ENCODE data around the gene SERINC5. TPM values are rescaled to one million over a fixed set of nuclear protein-coding genes. Genes with fewer than 3 reads are reported as not detected.

The SERINC5 gene
- polyA plus RNA-seq, 1 of the 3 experiments (the other 2 are of a cell fraction): 4.5 TPM

GRCh38 chr5:80067016-80067415 lies 188.8 kb downstream of the SERINC5 start:
- H4K20me1 ChIP-seq (ENCODE audit: insufficient read depth): no peaks in the 10 kb centered on the region
- H3F3A ChIP-seq (replicated peaks; ENCODE audit: insufficient read depth): no peaks in the 10 kb centered on the region
- no peaks in the 10 kb centered on the region for H3K27me3 ChIP-seq (ENCODE audit: insufficient read depth)
- no peaks in the 10 kb centered on the region for H3K9me3 ChIP-seq
- ChIA-PET CTCF (interaction anchor here (1.8 kb wide), 1 partner anchor 16 kb away, joined by 7 read pairs; no protein-coding TSS in a partner anchor), POLR2A (no interaction called here)
- no peaks in the 10 kb centered on the region; a peak in 1 of 4 replicates for H3K4me1 ChIP-seq (ENCODE audit: control insufficient read depth in 1 of 2, insufficient read depth in 2 of 2, low read depth in 1 of 2, low read length in 1 of 2)
- 64% methylated on average over 2 of the region's 2 CpGs for WGBS (ENCODE audit: low lambda C conversion rate)
- no peak overlapping the region for H3K4me2 ChIP-seq
- H3K36me3 ChIP-seq (replicated peaks in 1 of 2; ENCODE audit: control insufficient read depth in 1 of 2, insufficient read depth in 2 of 2, low read length in 1 of 2): no peaks in the 10 kb centered on the region
- H3K9ac ChIP-seq: no peak overlapping the region
- no peak overlapping the region for H2AFZ ChIP-seq (ENCODE audit: low read depth)
- no peaks in the 10 kb centered on the region for H3K9me2 ChIP-seq
- H3K4me3 ChIP-seq (ENCODE audit: low read depth in 2 of 2, low read length in 1 of 2): no peak overlapping the region
- H3K27ac ChIP-seq (ENCODE audit: low read depth in 2 of 2, low read length in 1 of 2): no peak overlapping the region
- DNase-seq: no peak
- no peaks in the 10 kb centered on the region for H3K79me2 ChIP-seq (ENCODE audit: insufficient read depth)
- TF ChIP-seq, protein P1, sequence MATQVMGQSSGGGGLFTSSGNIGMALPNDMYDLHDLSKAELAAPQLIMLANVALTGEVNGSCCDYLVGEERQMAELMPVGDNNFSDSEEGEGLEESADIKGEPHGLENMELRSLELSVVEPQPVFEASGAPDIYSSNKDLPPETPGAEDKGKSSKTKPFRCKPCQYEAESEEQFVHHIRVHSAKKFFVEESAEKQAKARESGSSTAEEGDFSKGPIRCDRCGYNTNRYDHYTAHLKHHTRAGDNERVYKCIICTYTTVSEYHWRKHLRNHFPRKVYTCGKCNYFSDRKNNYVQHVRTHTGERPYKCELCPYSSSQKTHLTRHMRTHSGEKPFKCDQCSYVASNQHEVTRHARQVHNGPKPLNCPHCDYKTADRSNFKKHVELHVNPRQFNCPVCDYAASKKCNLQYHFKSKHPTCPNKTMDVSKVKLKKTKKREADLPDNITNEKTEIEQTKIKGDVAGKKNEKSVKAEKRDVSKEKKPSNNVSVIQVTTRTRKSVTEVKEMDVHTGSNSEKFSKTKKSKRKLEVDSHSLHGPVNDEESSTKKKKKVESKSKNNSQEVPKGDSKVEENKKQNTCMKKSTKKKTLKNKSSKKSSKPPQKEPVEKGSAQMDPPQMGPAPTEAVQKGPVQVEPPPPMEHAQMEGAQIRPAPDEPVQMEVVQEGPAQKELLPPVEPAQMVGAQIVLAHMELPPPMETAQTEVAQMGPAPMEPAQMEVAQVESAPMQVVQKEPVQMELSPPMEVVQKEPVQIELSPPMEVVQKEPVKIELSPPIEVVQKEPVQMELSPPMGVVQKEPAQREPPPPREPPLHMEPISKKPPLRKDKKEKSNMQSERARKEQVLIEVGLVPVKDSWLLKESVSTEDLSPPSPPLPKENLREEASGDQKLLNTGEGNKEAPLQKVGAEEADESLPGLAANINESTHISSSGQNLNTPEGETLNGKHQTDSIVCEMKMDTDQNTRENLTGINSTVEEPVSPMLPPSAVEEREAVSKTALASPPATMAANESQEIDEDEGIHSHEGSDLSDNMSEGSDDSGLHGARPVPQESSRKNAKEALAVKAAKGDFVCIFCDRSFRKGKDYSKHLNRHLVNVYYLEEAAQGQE (IDR thresholded peaks at IDR 0.05; ENCODE audit: low read depth, low read length): no peak
- TF ChIP-seq SMC3 (IDR thresholded peaks at IDR 0.05; ENCODE audit: low read depth, low read length) (no peak), USF1 (IDR thresholded peaks at IDR 0.05; ENCODE audit: borderline replicate concordance, low read depth) (no peak), ELF1 (IDR thresholded peaks at IDR 0.05) (no peak), SIN3A (IDR thresholded peaks at IDR 0.05; ENCODE audit: borderline replicate concordance, low read depth, low read length) (no peak), RXRA (IDR thresholded peaks at IDR 0.05; ENCODE audit: borderline replicate concordance, low read depth) (no peak), EP300 (IDR thresholded peaks at IDR 0.05; ENCODE audit: borderline replicate concordance in 1 of 2, low read depth in 1 of 2, low read length in 1 of 2) (no peak), EZH2phosphoT487 (IDR thresholded peaks at IDR 0.05; ENCODE audit: borderline replicate concordance, low read depth) (no peak), FOXJ3 (CRISPR knock-in tag; IDR thresholded peaks at IDR 0.05) (no peak), GABPA (IDR thresholded peaks at IDR 0.05; ENCODE audit: low read depth) (no peak), ZBTB33 (IDR thresholded peaks at IDR 0.05; ENCODE audit: borderline replicate concordance, low read depth) (no peak), RFX5 (IDR thresholded peaks at IDR 0.05; ENCODE audit: low read length) (no peak), PBX3 (IDR thresholded peaks at IDR 0.05) (no peak), CHD2 (IDR thresholded peaks at IDR 0.05; ENCODE audit: low read length, partially characterized antibody) (no peak), TEAD4 (IDR thresholded peaks at IDR 0.05; ENCODE audit: borderline replicate concordance, insufficient read depth) (no peak), GATA2 (CRISPR knock-in tag; IDR thresholded peaks at IDR 0.05) (no peak)
- TF ChIP-seq, protein P2, sequence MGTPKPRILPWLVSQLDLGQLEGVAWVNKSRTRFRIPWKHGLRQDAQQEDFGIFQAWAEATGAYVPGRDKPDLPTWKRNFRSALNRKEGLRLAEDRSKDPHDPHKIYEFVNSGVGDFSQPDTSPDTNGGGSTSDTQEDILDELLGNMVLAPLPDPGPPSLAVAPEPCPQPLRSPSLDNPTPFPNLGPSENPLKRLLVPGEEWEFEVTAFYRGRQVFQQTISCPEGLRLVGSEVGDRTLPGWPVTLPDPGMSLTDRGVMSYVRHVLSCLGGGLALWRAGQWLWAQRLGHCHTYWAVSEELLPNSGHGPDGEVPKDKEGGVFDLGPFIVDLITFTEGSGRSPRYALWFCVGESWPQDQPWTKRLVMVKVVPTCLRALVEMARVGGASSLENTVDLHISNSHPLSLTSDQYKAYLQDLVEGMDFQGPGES (IDR thresholded peaks at IDR 0.05; ENCODE audit: low read depth, low read length): no peak
- TF ChIP-seq, protein P3, sequence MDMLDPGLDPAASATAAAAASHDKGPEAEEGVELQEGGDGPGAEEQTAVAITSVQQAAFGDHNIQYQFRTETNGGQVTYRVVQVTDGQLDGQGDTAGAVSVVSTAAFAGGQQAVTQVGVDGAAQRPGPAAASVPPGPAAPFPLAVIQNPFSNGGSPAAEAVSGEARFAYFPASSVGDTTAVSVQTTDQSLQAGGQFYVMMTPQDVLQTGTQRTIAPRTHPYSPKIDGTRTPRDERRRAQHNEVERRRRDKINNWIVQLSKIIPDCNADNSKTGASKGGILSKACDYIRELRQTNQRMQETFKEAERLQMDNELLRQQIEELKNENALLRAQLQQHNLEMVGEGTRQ (IDR thresholded peaks at IDR 0.05; ENCODE audit: borderline replicate concordance, low read depth, low read length): no peak
